Breast epithelium (tissue), 4 donors: Measurements from ENCODE around the gene ADGRL3. TPM values are rescaled to one million over a fixed set of nuclear protein-coding genes. Genes with fewer than 3 reads are reported as not detected.

Experiments used
- DNase-seq, 2 donors: peaks; one replicate each; pipeline ENCODE4 v3.0.0-alpha.2; 2019; ENCODE audit warnings: low spot score in 2 of 2
- H3K27ac ChIP-seq, 2 donors: fragments of 200-600 bp; sonication (generic) in 1 of 2; one replicate each; pipeline ENCODE4 v1.5.1; 2016 to 2019; ENCODE audit warnings: mild to moderate bottlenecking in 1 of 2
- H3K27me3 ChIP-seq, 2 donors: fragments of 200-600 bp; sonication (generic) in 1 of 2; one replicate each; pipeline versions ENCODE4 v1.5.1 to v1.6.0; 2017 to 2019; ENCODE audit warnings: control low read depth in 1 of 2, mild to moderate bottlenecking in 1 of 2
- H3K36me3 ChIP-seq: fragments of 200-600 bp; one replicate; pipeline ENCODE4 v1.5.1; 2019
- H3K4me1 ChIP-seq, 2 donors: fragments of 200-600 bp; sonication (generic); one replicate each; pipeline ENCODE4 v1.5.1; 2016 to 2019; ENCODE audit warnings: control low read depth in 1 of 2
- H3K4me3 ChIP-seq, 3 donors: fragments of 200-600 bp; sonication (generic); 1 replicate in 2 of 3; 2 replicates in 1 of 3; pipeline ENCODE4 v1.5.1; 2016 to 2019; ENCODE audit warnings: mild to moderate bottlenecking in 3 of 3, moderate library complexity in 2 of 3
- H3K9me3 ChIP-seq, 2 donors: fragments of 200-600 bp; sonication (generic) in 1 of 2; one replicate each; pipeline ENCODE4 v1.5.1; 2016 to 2019; ENCODE audit warnings: control low read depth in 1 of 2
- CTCF ChIP-seq, 3 donors: fragments of 450-650 bp; IDR thresholded peaks; one replicate each; pipeline ENCODE4 v1.5.1; 2016 to 2017; ENCODE audit warnings: antibody characterized with exemption in 3 of 3, mild to moderate bottlenecking in 3 of 3, moderate library complexity in 3 of 3
- POLR2A ChIP-seq: fragments of 450-650 bp; IDR thresholded peaks from one replicate; pipeline ENCODE4 v1.6.1; 2016; ENCODE audit warnings: antibody characterized with exemption, mild to moderate bottlenecking, moderate library complexity
- POLR2AphosphoS5 ChIP-seq, 3 donors: sonication (generic); formaldehyde crosslinking; IDR thresholded peaks; one replicate each; pipeline ENCODE4 v1.6.1; 2017; ENCODE audit warnings: antibody characterized with exemption in 3 of 3
- intact Hi-C: fragments of 100-400 bp; cut with DNase I; formaldehyde crosslinking; loops from one replicate; pipeline ENCODE4 v1.15.1; 2023; ENCODE audit warnings: low total_unique reads
- total RNA-seq, 3 donors: library from RNA; depleted of rRNA; stranded (reverse); fragments of >200 nt; gene quantifications; one replicate each; pipeline ENCODE4 v1.1.0, GENCODE V29; 2016

The ADGRL3 gene
- total RNA-seq, 3 donors from 2014 or later: 4.2 to 8.2 (median 6.6) TPM

- H3K27me3 ChIP-seq: no peaks in the 10 kb centered on the region
- no peaks in the 10 kb centered on the region for H3K4me1 ChIP-seq
- H3K27ac ChIP-seq: no peak overlapping the region
- no peaks in the 10 kb centered on the region for H3K36me3 ChIP-seq
- TF ChIP-seq CTCF (IDR thresholded peaks at IDR 0.05): no peak
- TF ChIP-seq POLR2AphosphoS5 (IDR thresholded peaks at IDR 0.05): no peak
- TF ChIP-seq POLR2A: no peak
- DNase-seq: no peak
- no peak overlapping the region for H3K4me3 ChIP-seq
- intact Hi-C loops: no loop called here
- H3K9me3 ChIP-seq: peaks cover 0 to 3% of the 10 kb centered on the region in 2 donors
These were observed 585.6 kb downstream of the ADGRL3 start for GRCh38 chr4:61785761-61786160.

GRCh38 chr4:61786211-61786610 is 586.1 kb downstream of the ADGRL3 start:
- no peak for DNase-seq
- TF ChIP-seq CTCF (IDR thresholded peaks at IDR 0.05): no peak
- TF ChIP-seq POLR2AphosphoS5 (IDR thresholded peaks at IDR 0.05): no peak
- no peak for TF ChIP-seq POLR2A
- Histone ChIP-seq H3K4me1 (no peaks in the 10 kb centered on the region), H3K36me3 (no peaks in the 10 kb centered on the region), H3K9me3 (peaks cover 0 to 8% of the 10 kb centered on the region in 2 donors), H3K27ac (no peak overlapping the region), H3K4me3 (no peak overlapping the region), H3K27me3 (no peaks in the 10 kb centered on the region)
- intact Hi-C loops: no loop called here

- Histone ChIP-seq H3K27me3 (no peaks in the 10 kb centered on the region), H3K4me3 (no peak overlapping the region), H3K27ac (no peak overlapping the region), H3K9me3 (peaks cover 0 to 11% of the 10 kb centered on the region in 2 donors), H3K36me3 (no peaks in the 10 kb centered on the region), H3K4me1 (no peaks in the 10 kb centered on the region)
- DNase-seq: no peak
- intact Hi-C loops: no loop called here
- TF ChIP-seq CTCF (IDR thresholded peaks at IDR 0.05) (no peak), POLR2AphosphoS5 (IDR thresholded peaks at IDR 0.05) (no peak), POLR2A (no peak)
These were observed 595.9 kb downstream of the ADGRL3 start for GRCh38 chr4:61795998-61796397.

- TF ChIP-seq CTCF (IDR thresholded peaks at IDR 0.05): no peak
- TF ChIP-seq POLR2AphosphoS5 (IDR thresholded peaks at IDR 0.05): no peak
- TF ChIP-seq POLR2A: no peak
- Histone ChIP-seq H3K27me3 (no peaks in the 10 kb centered on the region), H3K4me1 (no peaks in the 10 kb centered on the region), H3K36me3 (no peaks in the 10 kb centered on the region), H3K9me3 (no peaks in the 10 kb centered on the region), H3K27ac (no peak overlapping the region), H3K4me3 (no peak overlapping the region)
- intact Hi-C loops: no loop called here
- no peak for DNase-seq
These were observed 599.7 kb downstream of the ADGRL3 start for GRCh38 chr4:61799794-61800193.

GRCh38 chr4:61805227-61805626 is 605.1 kb downstream of the ADGRL3 start:
- Histone ChIP-seq H3K36me3 (no peaks in the 10 kb centered on the region), H3K9me3 (no peaks in the 10 kb centered on the region), H3K4me3 (no peak overlapping the region), H3K27me3 (no peaks in the 10 kb centered on the region), H3K27ac (no peak overlapping the region), H3K4me1 (no peaks in the 10 kb centered on the region)
- DNase-seq: no peak
- no peak for TF ChIP-seq POLR2A
- TF ChIP-seq POLR2AphosphoS5 (IDR thresholded peaks at IDR 0.05): no peak
- no peak for TF ChIP-seq CTCF (IDR thresholded peaks at IDR 0.05)
- intact Hi-C loops: no loop called here
